K562 (cell line): ENCODE measurements around the gene HNRNPDL. TPM values are rescaled to one million over a fixed set of nuclear protein-coding genes. Genes with fewer than 3 reads are reported as not detected.

ENCODE experiments used
- AFF1 ChIP-seq, 2 experiments: fragments of 450-650 bp; IDR thresholded peaks; 2 replicates each; pipeline ENCODE4 v1.6.1; 2018; ENCODE audit warnings: mild to moderate bottlenecking in 2 of 2, low read depth in 1 of 2; ENCODE audit not compliant: partially characterized antibody in 2 of 2
- ATF7 ChIP-seq: fragments of 450-650 bp; IDR thresholded peaks from 2 replicates; pipeline ENCODE4 v1.7.1; 2014; ENCODE audit warnings: mild to moderate bottlenecking, moderate library complexity
- BCLAF1 ChIP-seq, 2 experiments: fragments of 450-650 bp in 1 of 2; IDR thresholded peaks; 2 replicates each; pipeline ENCODE4 v1.6.1; 2011 to 2017; ENCODE audit warnings: low read depth in 2 of 2, antibody characterized with exemption in 1 of 2, borderline replicate concordance in 1 of 2, low read length in 1 of 2, mild to moderate bottlenecking in 1 of 2, mixed read lengths in 1 of 2; ENCODE audit not compliant: control insufficient read depth in 1 of 2
- CHD2 ChIP-seq: IDR thresholded peaks from 2 replicates; pipeline ENCODE4 v1.6.1; 2011; ENCODE audit warnings: low read depth, low read length
- FOXK1 ChIP-seq: sonication (generic); formaldehyde crosslinking; IDR thresholded peaks from 2 replicates; pipeline ENCODE4 v1.8.0; 2022; ENCODE audit warnings: missing genetic modification reagents, mild to moderate bottlenecking, borderline replicate concordance
- MITF ChIP-seq: IDR thresholded peaks from 2 replicates; pipeline ENCODE4 v1.6.1; 2014; ENCODE audit warnings: antibody characterized with exemption
- NRF1 ChIP-seq, 2 experiments: fragments of 450-650 bp; IDR thresholded peaks in 1 of 2; conservative IDR thresholded peaks in 1 of 2; 2 replicates each; pipeline ENCODE4 v1.6.1; 2014; ENCODE audit warnings: mild to moderate bottlenecking in 2 of 2
- NUFIP1 ChIP-seq: fragments of 450-650 bp; IDR thresholded peaks from 2 replicates; pipeline ENCODE4 v1.6.1; 2018; ENCODE audit not compliant: partially characterized antibody
- POLR2G ChIP-seq: fragments of 200-400 bp; formaldehyde crosslinking; IDR thresholded peaks from 2 replicates; pipeline ENCODE4 v1.6.1; 2017; ENCODE audit warnings: low read depth, mild to moderate bottlenecking, antibody characterized with exemption, low read length, moderate library complexity
- RBM22 ChIP-seq: fragments of 200-400 bp; formaldehyde crosslinking; IDR thresholded peaks from 2 replicates; pipeline ENCODE4 v1.6.1; 2018; ENCODE audit warnings: low read length, low read depth; ENCODE audit not compliant: poor library complexity, severe bottlenecking
- TCFL5 ChIP-seq: fragments of 250-450 bp; sonication (Bioruptor Pico); conservative IDR thresholded peaks from 2 replicates; pipeline ENCODE4 v1.6.1; 2021; ENCODE audit warnings: mild to moderate bottlenecking, moderate library complexity, matching md5 sums
- TFAM ChIP-seq: fragments of 250-450 bp; sonication (Bioruptor Pico); conservative IDR thresholded peaks from 2 replicates; pipeline ENCODE4 v1.5.0; 2021; ENCODE audit warnings: mild to moderate bottlenecking, moderate library complexity
- TSHZ1 ChIP-seq: fragments of 250-450 bp; sonication (Bioruptor Pico); IDR thresholded peaks from 2 replicates; pipeline ENCODE4 v1.4.0; 2020; ENCODE audit warnings: mild to moderate bottlenecking, moderate library complexity
- ZBTB17 ChIP-seq: fragments of 450-650 bp; formaldehyde crosslinking; IDR thresholded peaks from 2 replicates; pipeline ENCODE4 v1.4.0; 2020; ENCODE audit warnings: mild to moderate bottlenecking
- ZNF655 ChIP-seq: fragments of 250-450 bp; sonication (Bioruptor Pico); IDR thresholded peaks from 2 replicates; pipeline ENCODE4 v1.5.0; 2021
- polyA plus RNA-seq, 8 experiments: library from polyadenylated mRNA; depleted of rRNA in 4 of 8; stranded (reverse) in 5 of 8; unstranded in 3 of 8; fragments of >200 nt; fragmentation: Nextera tagmentation in 2 of 8; fragmentation: Illumina TruSeq in 1 of 8; extraction: Ambion mirVana in 2 of 8; extraction: Trizol in 1 of 8; gene quantifications; 2 replicates each; pipeline versions ENCODE4 v1.2.1 to v1.2.3, GENCODE V29; 2011 to 2014; ENCODE audit warnings: inconsistent platforms in 1 of 8, missing spikeins in 1 of 8
- total RNA-seq, 7 experiments: library from RNA; depleted of rRNA in 6 of 7; stranded (reverse); fragments of >200 nt in 6 of 7; fragmentation: Illumina TruSeq in 2 of 7; extraction: Trizol in 2 of 7; gene quantifications; 2 replicates each; pipeline versions ENCODE4 v1.2.1 to v1.2.3, GENCODE V29; 2011 to 2021; ENCODE audit warnings: low replicate concordance in 1 of 7

Gene HNRNPDL
- total and polyA plus RNA-seq, 9 of the 15 experiments (the other 6 are each of a cell fraction or from before 2014, with no cell fraction given), result 243 to 652 (median 351) TPM

- TF ChIP-seq BCLAF1 (IDR thresholded peaks at IDR 0.05; ENCODE audit: borderline replicate concordance in 1 of 2, control insufficient read depth in 1 of 2, low read depth in 2 of 2, low read length in 1 of 2), result no peak
- TF ChIP-seq ATF7, result no peak
- TF ChIP-seq CHD2, result no peak; the same call in 1 of the 2 replicates
- peak; percentile 81; the same call in 1 of the 2 replicates for TF ChIP-seq POLR2G
- no peak for TF ChIP-seq ZNF655
- TF ChIP-seq TFAM (CRISPR knock-in tag), result no peak
- TF ChIP-seq MITF, result no peak
- no peak for TF ChIP-seq TCFL5 (CRISPR knock-in tag)
- no peak for TF ChIP-seq NRF1 (conservative IDR thresholded peaks at IDR 0.05 in 1 of 2, IDR thresholded peaks at IDR 0.05 in 1 of 2)
- TF ChIP-seq ZBTB17 (CRISPR knock-in tag), result no peak
- TF ChIP-seq TSHZ1 (CRISPR knock-in tag), result no peak
- TF ChIP-seq AFF1 (IDR thresholded peaks at IDR 0.05; ENCODE audit: low read depth in 1 of 2, partially characterized antibody in 2 of 2), result no peak
- TF ChIP-seq FOXK1 (CRISPR knock-in tag), result no peak
- no peak for TF ChIP-seq RBM22
- TF ChIP-seq NUFIP1, result no peak
Measured at GRCh38 chr4:82373486-82373815, 56.8 kb downstream of the HNRNPDL start (continued).
